Stimulated activated CD4-positive, alpha-beta T cell treated with anti-CD3 and anti-CD28 coated beads, Interleukin-12 subunit alpha, Interleukin-12 subunit beta, amount 100 ng/mL, for 4 hours (primary cell): Measurements from ENCODE around the gene NDUFAF8.

ENCODE experiments used
- DNase-seq: peaks from one replicate; pipeline ENCODE4 v3.0.0-alpha.2; 2020

NDUFAF8 gene

DNA sequence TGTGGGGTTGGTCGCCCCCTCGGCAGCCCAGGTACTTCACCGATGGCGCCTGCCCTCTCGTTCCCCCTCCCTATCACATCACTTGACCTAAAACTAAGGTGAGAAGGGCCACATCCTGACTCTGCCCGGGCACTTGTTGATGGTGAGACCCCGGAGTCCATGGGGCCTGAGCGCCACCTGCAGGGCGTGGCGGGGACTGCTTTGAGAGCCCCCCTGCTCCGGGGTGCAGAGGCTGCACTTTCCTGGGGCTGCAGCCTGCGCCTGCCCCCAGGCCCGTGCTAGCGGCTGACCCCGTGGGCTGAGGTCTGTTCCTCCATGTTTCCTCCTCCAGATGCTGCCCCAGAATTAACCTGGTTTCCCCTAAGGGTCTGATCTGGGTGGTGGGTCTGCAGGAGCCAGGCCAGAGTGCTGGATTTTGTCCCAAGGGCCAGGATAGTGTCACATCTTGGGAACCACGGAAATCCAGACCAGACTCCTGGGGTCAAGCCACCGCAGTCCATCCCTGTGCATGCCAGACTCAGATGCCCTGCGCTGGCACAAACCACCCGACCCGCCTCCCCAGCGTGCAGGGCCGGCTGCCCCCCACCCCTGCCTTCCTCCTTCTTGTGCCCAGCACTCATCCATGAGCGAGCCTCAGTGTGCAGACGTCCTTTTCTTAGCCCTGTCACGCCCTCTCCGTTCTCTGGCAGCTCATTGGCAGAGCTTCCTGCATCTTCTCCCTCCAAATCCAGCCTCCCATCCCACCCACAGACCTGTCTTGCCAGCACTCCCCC, 2.7 kb downstream of the NDUFAF8 start:
- DNase-seq = peak; percentile 61

DNA sequence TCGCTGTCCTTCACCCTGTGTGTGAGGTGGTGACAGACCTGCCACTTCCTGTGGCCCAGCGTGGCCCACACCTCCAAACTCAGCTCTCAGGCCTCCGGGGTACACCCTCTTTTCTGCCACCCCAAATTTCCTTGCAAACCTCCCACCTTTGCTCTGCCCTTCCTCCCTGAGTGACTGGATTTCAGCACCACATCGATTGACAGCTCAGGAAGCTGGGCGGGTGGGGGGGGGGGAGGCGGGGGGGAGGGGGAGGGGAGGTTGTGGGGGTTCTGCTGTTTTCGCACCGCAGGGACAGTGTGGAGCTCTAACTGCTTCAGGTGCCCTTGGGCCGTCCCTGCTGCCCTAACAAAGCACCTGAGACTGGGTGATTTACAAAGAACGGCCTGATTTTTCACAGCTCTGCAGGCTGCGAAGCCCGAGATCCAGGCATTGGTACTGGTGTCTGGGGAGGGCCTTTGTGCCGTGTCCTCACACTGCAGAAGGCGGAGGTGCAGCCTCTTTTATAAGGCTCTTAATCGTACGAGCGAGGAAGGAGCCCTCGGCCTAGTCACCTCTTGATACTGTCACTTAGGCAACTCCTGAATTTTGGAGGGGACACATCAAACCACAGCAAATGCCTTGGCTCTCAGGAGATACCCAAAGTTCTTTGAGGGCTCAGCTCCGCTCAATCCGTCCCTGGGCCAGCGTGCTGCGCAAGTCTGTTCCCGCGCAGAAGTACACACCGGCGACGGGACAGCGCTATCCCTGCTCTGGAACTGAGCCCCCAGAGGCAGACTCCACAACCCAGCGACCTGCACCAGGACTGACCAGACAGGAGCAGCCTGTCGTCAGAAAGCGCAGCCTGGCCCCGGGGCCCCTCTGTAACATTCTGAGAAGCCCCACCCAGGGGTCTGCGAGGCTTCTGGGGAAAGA, 3.6 kb downstream of the NDUFAF8 start:
- no peak for DNase-seq

GRCh38 chr17:81243333-81243664, 4.2 kb downstream of the NDUFAF8 start:
- no peak for DNase-seq

DNA sequence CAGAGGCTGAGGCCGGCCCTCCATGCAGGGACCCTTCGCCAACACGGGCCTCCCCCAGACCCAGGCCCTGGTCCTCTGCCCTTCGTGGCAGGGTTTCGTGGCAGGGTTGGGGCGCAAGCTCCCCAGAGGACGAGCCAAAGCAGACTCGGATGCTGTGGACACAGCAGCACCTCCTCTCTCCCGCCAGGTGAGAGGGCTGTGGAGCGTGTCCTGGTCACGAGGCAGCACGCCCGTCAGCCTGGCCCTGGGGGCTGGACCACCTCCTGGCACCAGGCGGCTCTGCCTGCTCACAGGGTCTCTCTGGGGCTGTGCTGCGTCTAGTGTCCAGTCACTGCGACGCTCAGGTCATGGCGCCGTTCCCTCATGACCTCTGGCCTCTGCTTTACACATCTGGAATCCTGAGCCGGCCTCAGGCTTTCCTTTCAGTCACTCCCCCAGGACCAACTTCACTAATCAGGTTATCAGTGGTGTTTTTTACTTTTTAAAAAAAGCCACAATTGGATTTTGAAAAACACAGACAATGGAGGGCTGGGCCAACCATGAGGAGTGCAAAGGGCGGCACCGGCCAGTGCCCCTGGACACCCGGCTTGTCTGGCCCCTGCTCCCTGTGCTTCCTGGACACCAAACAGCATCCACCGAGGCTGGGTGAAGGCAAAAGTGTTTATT, 5.4 kb downstream of the NDUFAF8 start:
- DNase-seq = no peak

DNA sequence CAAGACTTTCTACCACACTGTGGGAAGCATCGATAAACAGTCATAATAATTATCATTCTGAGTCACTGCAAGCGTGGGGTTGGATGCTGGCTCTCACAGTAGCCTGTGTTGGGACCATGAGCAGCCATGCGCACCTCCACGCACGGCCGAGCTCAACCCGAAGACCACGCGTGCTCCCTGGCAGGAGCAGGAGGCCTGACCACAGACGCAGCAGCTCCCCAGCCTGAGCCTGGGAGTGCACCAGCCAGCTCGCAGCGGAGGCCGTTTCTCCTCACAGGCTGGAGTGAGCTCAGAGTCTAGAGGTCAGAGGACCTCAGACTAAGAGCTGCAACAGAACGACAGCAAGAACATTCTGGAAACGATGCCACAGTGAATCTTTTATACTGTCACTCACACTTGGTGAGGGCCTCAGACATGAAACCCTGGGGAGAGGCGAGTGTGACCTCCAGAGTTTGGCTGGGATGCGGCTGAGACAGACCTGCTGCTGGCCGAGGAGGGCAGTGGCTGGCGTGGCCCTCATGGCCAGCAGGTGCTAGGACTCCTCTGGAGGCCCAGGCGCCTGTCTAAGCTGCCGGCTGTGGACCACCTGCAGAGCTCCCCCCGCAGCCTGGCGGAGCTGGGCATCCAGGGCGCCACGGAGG, 6.0 kb downstream of the NDUFAF8 start:
- no peak for DNase-seq

- DNase-seq = no peak
Measured at GRCh38 chr17:81245665-81246342, 6.7 kb downstream of the NDUFAF8 start.

DNA sequence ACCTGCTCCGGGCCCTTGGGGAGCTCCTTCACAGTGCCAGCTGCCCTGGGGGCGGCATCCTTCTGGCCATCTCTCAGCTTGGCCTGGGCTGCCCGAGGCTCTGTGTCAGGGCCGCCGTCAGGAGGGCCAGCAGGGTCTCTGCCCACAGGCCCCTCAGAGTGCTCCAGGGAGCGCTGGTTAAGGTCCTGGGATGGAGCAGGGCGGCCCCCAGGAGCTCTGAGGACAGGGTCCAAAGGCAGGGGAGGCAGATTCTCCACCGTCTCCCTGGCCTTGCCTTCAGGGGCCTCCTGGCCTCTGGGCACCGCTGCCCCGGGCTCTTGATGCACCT, 7.2 kb downstream of the NDUFAF8 start:
- DNase-seq = no peak

- DNase-seq = no peak
Measured at GRCh38 chr17:81246679-81247338, 7.7 kb downstream of the NDUFAF8 start.

- DNase-seq = no peak
Measured at GRCh38 chr17:81247339-81247990, 8.3 kb downstream of the NDUFAF8 start.

GRCh38 chr17:81248649-81249048, 9.5 kb downstream of the NDUFAF8 start:
- DNase-seq = no peak

- DNase-seq = no peak
Measured at GRCh38 chr17:81249223-81250040, 10.3 kb downstream of the NDUFAF8 start.

- no peak for DNase-seq
Measured at GRCh38 chr17:81250286-81251093, 11.4 kb downstream of the NDUFAF8 start.

- DNase-seq = no peak
Measured at GRCh38 chr17:81251094-81251708, 12.1 kb downstream of the NDUFAF8 start.

DNA sequence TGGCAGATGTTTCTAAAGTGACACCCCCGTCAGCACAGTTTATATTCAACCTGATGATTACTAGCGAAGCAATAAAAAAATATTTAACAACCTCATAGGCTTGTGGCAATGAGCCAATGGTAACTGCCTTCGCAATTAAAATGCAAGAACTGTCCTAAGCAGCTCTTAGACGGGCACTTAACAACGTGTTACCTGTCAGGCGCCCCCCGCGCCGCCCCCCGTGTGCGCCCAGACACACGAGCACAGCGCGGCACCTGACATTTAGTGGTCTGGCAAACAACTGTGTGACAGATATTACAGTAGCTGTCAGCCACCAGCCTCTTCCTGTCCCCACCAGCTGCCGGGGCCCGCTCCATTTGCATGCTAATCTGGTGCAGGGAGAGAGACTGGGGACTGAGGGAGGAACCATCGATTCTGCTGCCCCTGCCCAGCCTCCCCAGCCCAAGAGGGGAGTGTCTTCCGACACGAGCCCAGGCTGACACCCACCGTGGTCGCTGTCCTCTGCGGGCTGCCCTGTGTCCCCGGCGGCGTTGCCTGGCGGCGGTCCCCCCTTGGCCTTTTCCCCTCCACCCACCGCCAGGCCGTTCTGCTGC, 12.7 kb downstream of the NDUFAF8 start:
- no peak for DNase-seq

GRCh38 chr17:81252326-81252986, 13.3 kb downstream of the NDUFAF8 start:
- no peak for DNase-seq

DNA sequence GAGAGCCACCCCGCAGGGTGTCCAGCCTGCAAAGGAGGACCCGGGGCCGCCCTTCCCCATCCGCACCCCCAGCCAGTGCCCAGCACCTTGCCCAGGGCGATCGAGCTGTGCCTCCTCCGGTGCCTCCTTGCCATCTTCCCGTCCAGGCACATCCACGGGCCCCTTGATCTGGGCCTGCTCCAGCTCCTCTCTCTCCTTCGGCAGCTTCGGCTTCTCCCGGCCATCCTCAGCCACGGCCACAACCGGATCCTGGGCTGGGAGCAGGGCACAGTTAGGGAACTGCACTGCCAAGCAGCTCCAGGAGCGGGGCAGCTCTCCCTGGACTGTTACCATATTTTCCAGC, 13.8 kb downstream of the NDUFAF8 start:
- DNase-seq = no peak

DNA sequence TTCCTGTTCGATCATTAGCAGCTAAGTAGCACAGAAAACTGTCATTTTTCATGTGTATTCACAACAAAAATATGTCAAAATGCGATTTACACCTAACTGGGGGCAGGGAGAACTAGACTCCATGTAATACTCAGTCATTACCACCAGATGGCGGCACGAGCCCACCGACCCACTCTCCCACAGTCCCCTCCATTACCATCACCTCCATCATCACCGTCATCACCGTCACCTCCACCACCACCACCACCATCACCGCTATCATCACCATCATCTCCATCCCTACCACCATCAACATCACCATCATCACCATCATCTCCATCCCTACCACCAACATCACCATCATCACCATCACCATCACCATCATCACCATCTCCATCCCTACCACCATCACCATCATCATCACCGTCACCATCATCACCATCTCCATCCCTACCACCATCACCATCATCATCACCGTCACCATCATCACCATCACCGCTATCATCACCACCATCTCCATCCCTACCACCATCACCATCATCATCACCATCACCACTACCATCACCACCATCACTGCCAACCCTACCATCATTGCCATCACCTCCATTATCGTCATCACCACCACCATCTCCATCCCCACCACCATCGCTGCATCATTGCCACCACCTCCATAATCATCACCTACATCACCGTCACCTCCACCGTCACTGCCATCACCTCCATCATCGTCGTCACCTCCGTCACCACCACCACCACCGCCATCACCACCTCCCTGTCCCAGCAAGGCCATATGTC, 14.4 kb downstream of the NDUFAF8 start:
- peak; percentile 57 for DNase-seq
